Measurements from ENCODE around the gene FILIP1. TPM values are rescaled to one million over a fixed set of nuclear protein-coding genes. Genes with fewer than 3 reads are reported as not detected.

Gene FILIP1
- total and polyA plus RNA-seq, 2 of the 8 experiments (the other 6 are each of a cell fraction or from before 2014, with no cell fraction given), result 2.4 to 5.7 TPM

DNA sequence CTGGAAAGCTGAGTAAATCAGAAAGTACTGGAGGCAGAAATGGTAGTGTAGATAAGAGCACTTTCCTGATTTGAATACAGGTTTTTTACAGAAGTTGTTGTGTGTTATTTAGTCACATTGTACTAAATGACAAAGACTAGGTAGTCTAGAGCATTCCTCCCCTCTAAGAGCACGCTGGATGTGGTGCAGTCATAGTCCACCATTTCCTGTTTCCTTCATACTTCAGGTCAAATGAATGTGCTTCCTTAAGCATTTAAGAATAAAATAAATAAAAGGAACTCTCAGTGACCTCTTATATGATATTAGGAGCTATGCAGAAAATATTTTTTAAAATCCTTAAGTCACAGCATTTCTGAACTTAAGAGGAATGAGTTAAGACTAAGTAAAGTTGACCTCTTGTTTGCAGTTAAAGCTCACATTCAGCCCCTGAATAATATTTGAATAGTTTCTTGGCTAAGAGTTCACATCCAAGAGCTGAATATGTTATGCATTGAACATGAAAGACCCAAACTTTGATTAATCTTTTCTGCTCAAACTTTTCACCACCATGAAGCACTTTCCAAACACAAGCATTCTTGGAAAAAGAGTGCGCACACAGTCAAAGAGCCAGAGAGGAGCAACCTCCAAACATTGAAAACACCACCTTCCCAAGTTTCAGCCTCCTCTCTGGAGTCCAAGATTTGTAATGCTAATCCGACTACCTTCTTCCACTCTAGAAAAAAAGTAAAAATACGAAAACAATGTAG is 155.6 kb downstream of the FILIP1 start:
- WGBS, 2 experiments (ENCODE audit: extremely low coverage in 1 of 2, insufficient coverage in 1 of 2, insufficient read length in 1 of 2, insufficient replicate concordance in 2 of 2, low coverage in 1 of 2, low lambda C conversion rate in 2 of 2, missing lambda C conversion rate in 1 of 2), result 58% methylated on average over 4 of the region's 4 CpGs; no CpG with 5 or more reads in 1 of the 2 experiments
- H4K5ac ChIP-seq (ENCODE audit: insufficient read length, low read depth, low read length), result peak overlapping the region; percentile 44
- H3K4ac ChIP-seq (replicated peaks; ENCODE audit: insufficient read length, low read depth, low read length), result no peak overlapping the region
- no peak overlapping the region for H3K4me3 ChIP-seq (ENCODE audit: extremely low read depth in 1 of 4, insufficient read depth in 2 of 4, low read depth in 3 of 4, low read length in 4 of 4)
- ChIA-PET CTCF (ENCODE audit: partially characterized antibody) (no interaction called here), POLR2A (ENCODE audit: partially characterized antibody) (interaction anchor here (0.8 to 1.1 kb wide), 2 partner anchors 12 to 95 kb away, joined by 3 read pairs; partner anchors contain the start of gene COX7A2)
- H3K27ac ChIP-seq (ENCODE audit: low read depth, low read length), result no peak overlapping the region; the same call in 1 of the 2 replicates
- H3K23me2 ChIP-seq (ENCODE audit: low read depth, low read length), result no peaks in the 10 kb centered on the region
- no peak overlapping the region for H2BK120ac ChIP-seq (replicated peaks; ENCODE audit: low read depth, low read length)
- H3K9me3 ChIP-seq (ENCODE audit: insufficient read depth in 2 of 2, low read depth in 1 of 2, low read length in 1 of 2), result no peaks in the 10 kb centered on the region
- H2BK15ac ChIP-seq (ENCODE audit: low read length), result no peak overlapping the region
- no peak overlapping the region for H2BK5ac ChIP-seq (ENCODE audit: low read depth, low read length)
- H3K4me2 ChIP-seq (ENCODE audit: insufficient read depth in 1 of 2, low read depth in 2 of 2, low read length in 2 of 2), result no peak overlapping the region
- H2BK20ac ChIP-seq (ENCODE audit: low read length), result no peak overlapping the region
- H3K79me1 ChIP-seq (ENCODE audit: low read depth, low read length), result no peaks in the 10 kb centered on the region
- H3K56ac ChIP-seq (replicated peaks; ENCODE audit: insufficient read length, low read depth, low read length), result no peak overlapping the region
- H3K36me3 ChIP-seq (ENCODE audit: control insufficient read depth in 2 of 4, insufficient read depth in 4 of 4, low read length in 3 of 4), result peaks cover 0 to 11% (median 0%) of the 10 kb centered on the region in 4 experiments; a peak in 1 of 8 replicates
- no peak overlapping the region for H3K23ac ChIP-seq (ENCODE audit: insufficient read length)
- H3K18ac ChIP-seq (ENCODE audit: extremely low read depth, low read length), result no peak overlapping the region
- FAIRE-seq (peak; percentile 42), DNase-seq (ENCODE audit: low read depth in 1 of 2, low spot score in 2 of 2) (no peak)
- peaks cover 0 to 18% (median 4%) of the 10 kb centered on the region in 4 experiments; a peak in 3 of 7 replicates for H3K4me1 ChIP-seq (replicated peaks in 1 of 4; ENCODE audit: control insufficient read depth in 3 of 4, insufficient read depth in 4 of 4, low read length in 3 of 4)
- no peak overlapping the region for H2AK5ac ChIP-seq (ENCODE audit: low read depth, low read length)
- H4K91ac ChIP-seq (replicated peaks; ENCODE audit: insufficient read length, low read length), result no peak overlapping the region
- H3K27me3 ChIP-seq (replicated peaks in 1 of 4; ENCODE audit: control insufficient read depth in 3 of 4, extremely low read depth in 1 of 4, insufficient read depth in 3 of 4, low read length in 3 of 4), result no peaks in the 10 kb centered on the region
- no peaks in the 10 kb centered on the region for H3K79me2 ChIP-seq (ENCODE audit: control insufficient read depth in 1 of 2, insufficient read depth in 2 of 2, low read length in 2 of 2)
- H4K8ac ChIP-seq (ENCODE audit: extremely low read depth, insufficient read depth, low read length), result no peak overlapping the region
- H2BK12ac ChIP-seq (ENCODE audit: low read depth, low read length), result no peak overlapping the region
- H3K9ac ChIP-seq (replicated peaks in 1 of 4; ENCODE audit: extremely low read depth in 1 of 4, low read depth in 3 of 4, low read length in 3 of 4), result no peak overlapping the region
- no peak overlapping the region; the same call in 1 of the 2 replicates for H2AFZ ChIP-seq (ENCODE audit: low read length)
- no peaks in the 10 kb centered on the region for H4K20me1 ChIP-seq (replicated peaks in 1 of 2; ENCODE audit: control insufficient read depth in 1 of 2, insufficient read depth in 2 of 2, low read length in 2 of 2)
- H3K14ac ChIP-seq (ENCODE audit: insufficient read length), result no peak overlapping the region
- TF ChIP-seq SIX5 (IDR thresholded peaks at IDR 0.05; ENCODE audit: low read depth, low read length) (no peak), SUZ12 (IDR thresholded peaks at IDR 0.05; ENCODE audit: low read length) (no peak), RBBP5 (IDR thresholded peaks at IDR 0.05; ENCODE audit: borderline replicate concordance, low read depth, low read length) (no peak), CHD2 (IDR thresholded peaks at IDR 0.05; ENCODE audit: low read length) (no peak), SAP30 (IDR thresholded peaks at IDR 0.05; ENCODE audit: insufficient read depth, insufficient replicate concordance, low read length) (no peak), EZH2 (IDR thresholded peaks at IDR 0.05; ENCODE audit: low read depth, low read length, severe bottlenecking) (no peak), BRCA1 (IDR thresholded peaks at IDR 0.05; ENCODE audit: low read depth, low read length) (no peak), JUN (IDR thresholded peaks at IDR 0.05; ENCODE audit: low read depth, low read length) (no peak), CBX8 (IDR thresholded peaks at IDR 0.05; ENCODE audit: borderline replicate concordance, low read depth, low read length) (no peak), KDM1A (IDR thresholded peaks at IDR 0.05; ENCODE audit: borderline replicate concordance, low read length) (no peak), CTBP2 (IDR thresholded peaks at IDR 0.05; ENCODE audit: borderline replicate concordance, insufficient read depth, insufficient read length, low read length) (no peak), EGR1 (IDR thresholded peaks at IDR 0.05; ENCODE audit: borderline replicate concordance, low read depth, low read length) (no peak), SP1 (IDR thresholded peaks at IDR 0.05; ENCODE audit: low read depth, low read length) (no peak)

Measured in H1 (cell line).